Measurements from ENCODE around the gene SPDYC.

GRCh38 chr11:65136515-65137096 lies 33.4 kb upstream of the SPDYC start:
- TF ChIP-seq TCF7L2 (IDR thresholded peaks at IDR 0.05; ENCODE audit: borderline replicate concordance, extremely low read depth, insufficient read depth, insufficient read length) = no peak
- no peak for TF ChIP-seq MAX (IDR thresholded peaks at IDR 0.05)
- no peak for TF ChIP-seq ZNF274 (IDR thresholded peaks at IDR 0.05; ENCODE audit: low read depth, low read length)

Measured in HCT116 (cell line).